Measurements from ENCODE around the gene LRIT3. TPM values are rescaled to one million over a fixed set of nuclear protein-coding genes. Genes with fewer than 3 reads are reported as not detected.

The LRIT3 gene
- total RNA-seq, 2 experiments from 2014 or later, result 0.11 to 0.13 TPM

DNA sequence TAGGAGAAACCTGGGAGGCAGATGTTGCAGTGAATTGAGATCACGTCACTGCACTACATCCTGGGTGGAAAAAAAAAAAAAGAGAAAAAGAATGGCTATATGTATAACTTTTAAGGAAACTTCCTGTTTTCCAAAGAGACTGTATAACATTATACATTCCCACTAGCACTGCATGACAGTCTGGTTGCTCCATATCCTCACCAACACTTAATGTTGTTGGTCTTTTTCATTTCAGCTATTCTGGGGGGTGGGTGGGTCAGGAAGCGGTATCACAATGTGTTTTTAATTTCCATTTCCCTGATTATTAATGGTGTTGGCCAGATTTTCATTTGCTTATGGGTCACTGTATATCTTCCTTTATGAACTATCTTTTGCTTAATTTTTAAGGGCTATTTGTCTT is 13.4 kb downstream of the LRIT3 start:
- Histone ChIP-seq H3K4me2 (ENCODE audit: low read length) (no peak overlapping the region), H4K20me1 (ENCODE audit: insufficient read depth, low read length) (no peaks in the 10 kb centered on the region), H3K4me1 (ENCODE audit: insufficient read depth, low read length, poor library complexity, severe bottlenecking) (no peaks in the 10 kb centered on the region), H3K27ac (ENCODE audit: low read depth, low read length, poor library complexity, severe bottlenecking) (no peak overlapping the region), H3K79me2 (ENCODE audit: insufficient read depth, low read depth, low read length) (no peaks in the 10 kb centered on the region; the same call in 1 of the 2 replicates), H3K36me3 (ENCODE audit: insufficient read depth, low read length) (no peaks in the 10 kb centered on the region), H3K9me3 (ENCODE audit: low read length) (peaks cover 15% of the 10 kb centered on the region; the same call in 1 of the 2 replicates), H2AFZ (ENCODE audit: low read length) (no peak overlapping the region), H3K9me2 (ENCODE audit: insufficient read depth, low read length) (no peaks in the 10 kb centered on the region), H3K4me3 (ENCODE audit: low read depth, low read length, poor library complexity, severe bottlenecking) (no peak overlapping the region)
- no peak for DNase-seq (ENCODE audit: low spot score)
- ChIA-PET POLR2A (no interaction called here), CTCF (ENCODE audit: unreplicated experiment) (no interaction called here)
- no TSS peak for BruUV-seq (replicated peaks)
- TF ChIP-seq, protein P1, sequence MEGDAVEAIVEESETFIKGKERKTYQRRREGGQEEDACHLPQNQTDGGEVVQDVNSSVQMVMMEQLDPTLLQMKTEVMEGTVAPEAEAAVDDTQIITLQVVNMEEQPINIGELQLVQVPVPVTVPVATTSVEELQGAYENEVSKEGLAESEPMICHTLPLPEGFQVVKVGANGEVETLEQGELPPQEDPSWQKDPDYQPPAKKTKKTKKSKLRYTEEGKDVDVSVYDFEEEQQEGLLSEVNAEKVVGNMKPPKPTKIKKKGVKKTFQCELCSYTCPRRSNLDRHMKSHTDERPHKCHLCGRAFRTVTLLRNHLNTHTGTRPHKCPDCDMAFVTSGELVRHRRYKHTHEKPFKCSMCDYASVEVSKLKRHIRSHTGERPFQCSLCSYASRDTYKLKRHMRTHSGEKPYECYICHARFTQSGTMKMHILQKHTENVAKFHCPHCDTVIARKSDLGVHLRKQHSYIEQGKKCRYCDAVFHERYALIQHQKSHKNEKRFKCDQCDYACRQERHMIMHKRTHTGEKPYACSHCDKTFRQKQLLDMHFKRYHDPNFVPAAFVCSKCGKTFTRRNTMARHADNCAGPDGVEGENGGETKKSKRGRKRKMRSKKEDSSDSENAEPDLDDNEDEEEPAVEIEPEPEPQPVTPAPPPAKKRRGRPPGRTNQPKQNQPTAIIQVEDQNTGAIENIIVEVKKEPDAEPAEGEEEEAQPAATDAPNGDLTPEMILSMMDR (conservative IDR thresholded peaks at IDR 0.05; ENCODE audit: low read length), result no peak
- TF ChIP-seq EZH2phosphoT487 (IDR thresholded peaks at IDR 0.05; ENCODE audit: borderline replicate concordance, low read depth, low read length), result no peak
- intact Hi-C loops (cut with micrococcal nuclease; ENCODE audit: unreplicated experiment), result no loop called here

DNA sequence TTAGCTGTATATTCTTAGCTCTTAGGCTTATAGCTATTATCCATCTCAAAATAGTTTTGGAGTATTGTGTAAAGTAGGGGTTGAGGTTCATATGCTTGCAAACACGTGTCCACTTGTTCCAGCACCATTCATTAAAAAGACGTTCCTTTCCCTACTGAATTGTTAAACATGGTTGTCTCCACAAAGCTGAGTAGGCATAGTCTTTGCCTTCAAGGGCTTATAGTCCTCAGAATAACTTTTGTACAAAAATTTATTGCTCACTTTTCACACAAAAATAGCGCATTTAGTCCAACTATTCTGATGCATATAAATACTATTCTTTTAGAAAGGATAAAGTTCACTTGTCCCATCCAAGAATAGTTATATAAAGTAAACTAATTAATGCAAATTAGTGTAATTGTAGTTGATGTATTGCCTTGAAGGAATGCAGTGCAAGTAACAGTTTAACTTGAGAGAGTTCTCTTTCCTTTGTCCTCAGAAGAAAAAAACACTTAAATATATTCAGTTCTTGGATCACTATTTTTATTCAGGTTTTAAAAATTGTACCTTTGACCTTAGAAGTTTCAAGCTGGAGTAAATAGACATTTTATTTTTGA is 14.1 kb downstream of the LRIT3 start:
- no peak overlapping the region for H3K27ac ChIP-seq (ENCODE audit: low read depth, low read length, poor library complexity, severe bottlenecking)
- H2AFZ ChIP-seq (ENCODE audit: low read length), result no peak overlapping the region
- intact Hi-C loops (cut with micrococcal nuclease; ENCODE audit: unreplicated experiment), result no loop called here
- H3K4me3 ChIP-seq (ENCODE audit: low read depth, low read length, poor library complexity, severe bottlenecking), result no peak overlapping the region
- no peak overlapping the region for H3K4me2 ChIP-seq (ENCODE audit: low read length)
- no peaks in the 10 kb centered on the region for H3K4me1 ChIP-seq (ENCODE audit: insufficient read depth, low read length, poor library complexity, severe bottlenecking)
- ChIA-PET CTCF (ENCODE audit: unreplicated experiment) (no interaction called here), POLR2A (no interaction called here)
- peaks cover 15% of the 10 kb centered on the region; the same call in 1 of the 2 replicates for H3K9me3 ChIP-seq (ENCODE audit: low read length)
- H3K36me3 ChIP-seq (ENCODE audit: insufficient read depth, low read length), result no peaks in the 10 kb centered on the region
- no peak for TF ChIP-seq EZH2phosphoT487 (IDR thresholded peaks at IDR 0.05; ENCODE audit: borderline replicate concordance, low read depth, low read length)
- TF ChIP-seq, protein P1 (conservative IDR thresholded peaks at IDR 0.05; ENCODE audit: low read length), result no peak
- no peaks in the 10 kb centered on the region; the same call in 1 of the 2 replicates for H3K79me2 ChIP-seq (ENCODE audit: insufficient read depth, low read depth, low read length)
- no TSS peak for BruUV-seq (replicated peaks)
- no peaks in the 10 kb centered on the region for H3K9me2 ChIP-seq (ENCODE audit: insufficient read depth, low read length)
- DNase-seq (ENCODE audit: low spot score), result no peak
- no peaks in the 10 kb centered on the region for H4K20me1 ChIP-seq (ENCODE audit: insufficient read depth, low read length)

DNA sequence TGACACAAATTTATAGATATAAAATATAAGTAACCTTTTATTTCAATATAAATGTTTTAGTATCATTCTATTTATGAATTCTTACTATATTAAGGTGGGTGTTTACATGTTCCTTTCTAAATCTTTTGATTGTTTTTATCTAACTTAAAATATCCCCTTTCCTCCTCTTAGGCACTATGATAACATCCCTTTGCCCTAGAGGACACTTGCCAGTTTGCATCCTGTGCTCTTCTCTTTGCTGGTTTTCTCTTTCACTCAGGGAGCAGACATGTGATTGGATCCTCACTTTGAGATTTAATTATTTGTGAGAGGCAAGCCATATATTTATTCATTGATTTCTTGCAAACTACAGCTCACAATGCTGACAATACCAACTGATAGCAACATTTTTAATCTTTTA is 16.2 kb downstream of the LRIT3 start:
- H4K20me1 ChIP-seq (ENCODE audit: insufficient read depth, low read length), result no peaks in the 10 kb centered on the region
- H3K79me2 ChIP-seq (ENCODE audit: insufficient read depth, low read depth, low read length), result no peaks in the 10 kb centered on the region; the same call in 1 of the 2 replicates
- peaks cover 15% of the 10 kb centered on the region; the same call in 1 of the 2 replicates for H3K9me3 ChIP-seq (ENCODE audit: low read length)
- no peaks in the 10 kb centered on the region for H3K9me2 ChIP-seq (ENCODE audit: insufficient read depth, low read length)
- H3K36me3 ChIP-seq (ENCODE audit: insufficient read depth, low read length), result no peaks in the 10 kb centered on the region
- H3K4me3 ChIP-seq (ENCODE audit: low read depth, low read length, poor library complexity, severe bottlenecking), result no peak overlapping the region
- H3K4me1 ChIP-seq (ENCODE audit: insufficient read depth, low read length, poor library complexity, severe bottlenecking), result no peaks in the 10 kb centered on the region
- no peak overlapping the region for H3K4me2 ChIP-seq (ENCODE audit: low read length)
- intact Hi-C loops (cut with micrococcal nuclease; ENCODE audit: unreplicated experiment), result no loop called here
- ChIA-PET CTCF (ENCODE audit: unreplicated experiment) (no interaction called here), POLR2A (interaction anchor here (1.1 kb wide), 1 partner anchor 14 kb away, joined by 4 read pairs; no protein-coding TSS in a partner anchor)
- no peak overlapping the region for H3K27ac ChIP-seq (ENCODE audit: low read depth, low read length, poor library complexity, severe bottlenecking)
- H2AFZ ChIP-seq (ENCODE audit: low read length), result no peak overlapping the region
- BruUV-seq (replicated peaks), result no TSS peak
- TF ChIP-seq EZH2phosphoT487 (IDR thresholded peaks at IDR 0.05; ENCODE audit: borderline replicate concordance, low read depth, low read length), result no peak
- TF ChIP-seq, protein P1 (conservative IDR thresholded peaks at IDR 0.05; ENCODE audit: low read length), result no peak
- DNase-seq (ENCODE audit: low spot score), result no peak

Data from OCI-LY7 (cell line).